Choroid plexus epithelial cell (primary cell): ENCODE measurements around the gene LSP1.

ENCODE experiments used
- DNase-seq: peaks from one replicate; pipeline ENCODE4 v3.0.0-alpha.2; 2010; ENCODE audit warnings: low read depth
- H3K4me3 ChIP-seq: 2 replicates; pipeline ENCODE4 v1.5.1; 2011; ENCODE audit warnings: low read depth, mild to moderate bottlenecking, control low read depth, low read length, moderate library complexity
- CTCF ChIP-seq: conservative IDR thresholded peaks from 2 replicates; pipeline ENCODE4 v1.5.1; 2011; ENCODE audit warnings: low read depth, mild to moderate bottlenecking, control low read depth, inconsistent platforms, low read length, moderate library complexity

The LSP1 gene

GRCh38 chr11:1846453-1846932, 6.4 kb upstream of the LSP1 start:
- no peak overlapping the region for H3K4me3 ChIP-seq
- DNase-seq, result no peak
- TF ChIP-seq CTCF, result no peak

GRCh38 chr11:1847006-1847735, 5.7 kb upstream of the LSP1 start:
- H3K4me3 ChIP-seq, result no peak overlapping the region
- no peak for DNase-seq
- no peak for TF ChIP-seq CTCF

GRCh38 chr11:1847926-1848639, 4.8 kb upstream of the LSP1 start:
- no peak for DNase-seq
- no peak for TF ChIP-seq CTCF
- no peak overlapping the region for H3K4me3 ChIP-seq

GRCh38 chr11:1848640-1849430, 4.0 kb upstream of the LSP1 start:
- no peak for DNase-seq
- no peak for TF ChIP-seq CTCF
- H3K4me3 ChIP-seq, result no peak overlapping the region

- TF ChIP-seq CTCF, result no peak
- H3K4me3 ChIP-seq, result no peak overlapping the region
- no peak for DNase-seq
Observed at GRCh38 chr11:1851468-1852180, 1.3 kb upstream of the LSP1 start.

GRCh38 chr11:1852271-1852876, 510 bp upstream of the LSP1 start:
- no peak for DNase-seq
- H3K4me3 ChIP-seq, result no peak overlapping the region
- TF ChIP-seq CTCF, result no peak
